ENCODE measurements around the gene ADAM22.
A peak's percentile ranks its signal among the peaks of the same experiment; 100 is the strongest.

- peak; percentile 70 for TF ChIP-seq CTCF (conservative IDR thresholded peaks at IDR 0.05; ENCODE audit: low read depth, low read length)
- TF ChIP-seq EZH2 (IDR thresholded peaks at IDR 0.05; ENCODE audit: borderline replicate concordance, low read depth, low read length, poor library complexity, severe bottlenecking) = no peak
Measured at GRCh38 chr7:88169717-88170320, 235.8 kb downstream of the ADAM22 start.

Data from A673 (cell line).